Rectal smooth muscle tissue (tissue), 1 donor: ENCODE measurements around the gene GOLGA5.
"Not testable (repeated sequence)": the region's sequence is repeated elsewhere in the genome, so short reads cannot be mapped to it uniquely, and the experiment has no call there.

Source experiments
- H3K27ac ChIP-seq: one replicate; pipeline ENCODE4 v1.7.0; 2013; ENCODE audit warnings: low read depth, low read length, inconsistent platforms
- H3K27me3 ChIP-seq: one replicate; pipeline ENCODE4 v1.7.0; 2013; ENCODE audit warnings: low read length; ENCODE audit not compliant: control insufficient read depth, insufficient read depth
- H3K36me3 ChIP-seq: one replicate; pipeline ENCODE4 v1.7.0; 2013; ENCODE audit warnings: low read length; ENCODE audit not compliant: control insufficient read depth, insufficient read depth
- H3K4me1 ChIP-seq: one replicate; pipeline ENCODE4 v1.7.0; 2013; ENCODE audit warnings: low read length; ENCODE audit not compliant: control insufficient read depth, insufficient read depth
- H3K4me3 ChIP-seq: one replicate; pipeline ENCODE4 v1.7.0; 2013; ENCODE audit warnings: low read length
- H3K9ac ChIP-seq: one replicate; pipeline ENCODE4 v1.7.0; 2013; ENCODE audit warnings: low read length

Gene GOLGA5

DNA sequence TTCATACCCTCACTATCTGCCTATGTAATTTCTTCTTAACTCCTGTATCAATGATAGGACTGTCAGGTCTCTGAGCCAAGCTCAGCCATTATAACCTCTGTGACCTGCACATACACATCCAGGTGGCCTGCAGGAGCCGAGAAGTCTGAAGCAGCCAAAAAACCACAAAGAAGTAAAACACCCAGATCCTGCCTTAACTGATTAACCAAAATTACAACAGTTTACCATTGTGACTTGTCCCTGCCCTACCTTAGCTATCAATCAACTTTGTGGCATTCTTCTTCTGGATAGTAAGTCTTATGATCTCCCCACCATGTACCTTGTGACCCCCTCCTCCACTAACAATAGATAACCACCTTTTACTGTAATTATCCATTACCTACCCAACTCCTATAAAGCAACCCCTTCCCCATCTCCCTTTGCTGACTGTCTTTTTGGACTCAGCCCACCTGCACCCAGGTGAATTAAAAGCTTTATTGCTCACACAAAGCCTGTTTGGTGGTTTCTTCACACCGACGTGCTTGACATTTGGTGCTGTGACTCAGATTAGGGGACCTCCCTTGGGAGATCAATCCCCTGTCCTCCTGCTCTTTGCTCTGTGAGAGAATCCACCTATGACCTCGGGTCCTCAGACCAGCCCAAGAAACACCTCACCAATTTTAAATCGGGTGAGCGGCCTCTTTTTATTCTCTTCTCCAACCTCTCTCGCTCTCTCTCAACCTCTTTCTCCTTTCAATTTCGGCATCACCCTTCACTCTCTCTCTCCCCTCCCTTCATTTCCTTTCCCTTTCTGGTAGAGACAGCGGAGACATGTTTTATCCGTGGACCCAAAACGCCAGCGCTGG lies 34.2 kb upstream of the GOLGA5 start:
- H3K4me3 ChIP-seq: no peak overlapping the region
- H3K27ac ChIP-seq: no peak overlapping the region
- no peaks in the 10 kb centered on the region for H3K4me1 ChIP-seq

DNA sequence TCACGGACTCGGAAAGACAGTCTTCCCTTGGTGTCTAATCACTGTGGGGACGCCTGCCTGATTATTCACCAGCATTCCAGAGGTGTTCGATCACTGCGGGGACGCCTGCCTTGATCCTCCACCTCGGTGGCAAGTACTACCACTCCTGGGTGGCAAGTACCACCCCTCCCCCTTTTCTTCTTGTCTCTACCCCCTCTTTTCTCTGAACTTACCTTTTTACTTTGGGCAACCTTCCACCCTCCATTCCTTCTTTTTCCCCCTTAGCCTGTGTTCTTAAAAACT lies 33.6 kb upstream of the GOLGA5 start:
- Histone ChIP-seq H3K36me3 (no peaks in the 10 kb centered on the region), H3K4me1 (no peaks in the 10 kb centered on the region), H3K4me3 (no peak overlapping the region), H3K9ac (no peak overlapping the region), H3K27me3 (no peaks in the 10 kb centered on the region), H3K27ac (no peak overlapping the region)

More for the DNA sequence above, 34.2 kb upstream of the GOLGA5 start:
- Histone ChIP-seq H3K9ac (no peak overlapping the region), H3K36me3 (no peaks in the 10 kb centered on the region), H3K27me3 (no peaks in the 10 kb centered on the region)

DNA sequence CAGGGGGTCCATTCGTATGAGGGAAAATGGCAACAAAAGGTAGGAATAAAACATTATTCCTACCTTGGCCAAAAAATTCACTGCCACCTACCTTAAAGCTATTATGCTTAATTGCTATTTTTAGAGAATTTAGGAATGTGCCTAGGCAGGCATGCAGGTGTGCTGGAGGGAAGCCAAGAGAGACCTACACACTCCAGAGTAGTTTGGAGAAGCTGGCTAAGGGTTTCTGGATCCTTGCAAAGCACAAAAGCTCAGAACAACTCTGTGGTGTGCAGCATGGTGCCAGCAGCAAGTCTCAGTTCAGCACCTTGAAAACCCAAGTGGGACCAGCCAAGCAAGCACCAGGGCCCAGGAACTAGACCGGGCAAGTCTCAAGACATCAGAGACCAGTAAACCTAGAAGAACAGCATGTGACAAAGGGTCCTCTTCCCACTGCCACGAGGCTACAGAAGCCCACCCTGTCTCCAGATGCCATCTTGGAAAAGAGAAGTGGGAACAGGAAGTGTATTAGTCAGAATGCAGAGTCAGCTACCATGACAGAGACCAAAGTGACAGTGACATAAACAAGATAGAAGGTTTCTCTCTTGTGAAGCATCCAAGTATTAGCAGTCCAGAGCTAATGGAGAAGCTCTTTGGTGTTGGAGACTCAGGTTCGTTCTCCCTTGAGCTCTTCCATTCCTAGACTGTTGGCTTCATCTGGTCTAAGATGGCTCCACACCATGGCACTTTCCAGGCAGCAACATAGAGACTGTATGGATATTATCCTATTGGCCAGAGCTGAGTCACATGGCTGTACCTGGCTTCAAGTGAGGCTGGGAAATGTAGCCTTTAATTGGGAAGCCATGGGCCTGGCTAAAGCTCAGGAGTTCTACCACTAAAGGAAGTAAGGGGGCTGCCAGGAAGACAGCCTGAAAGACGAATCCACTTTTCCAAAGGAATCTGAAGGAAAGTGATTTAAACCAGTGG lies 30.2 kb upstream of the GOLGA5 start:
- not testable (repeated sequence) for H3K27ac ChIP-seq

DNA sequence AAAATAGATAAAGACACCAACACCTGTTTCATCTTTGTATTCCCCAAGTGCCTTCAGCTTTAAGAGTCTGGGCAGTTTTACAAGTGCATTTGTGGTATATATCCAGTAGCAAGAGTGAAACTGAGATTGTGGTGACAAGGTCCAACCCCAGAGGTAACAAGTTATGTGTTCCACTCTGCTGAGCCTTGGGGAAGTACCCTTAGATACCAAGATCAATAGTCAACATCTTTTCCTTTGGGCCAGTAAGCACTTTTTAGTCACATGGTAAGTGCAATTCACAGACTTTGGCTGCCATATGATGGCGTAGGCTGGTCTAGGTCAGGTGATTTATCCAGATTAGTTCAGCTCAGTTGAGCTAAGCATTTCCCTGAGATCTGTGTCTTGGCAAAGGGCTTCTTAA lies 25.9 kb upstream of the GOLGA5 start:
- H3K27me3 ChIP-seq, H3K4me1 ChIP-seq, H3K27ac ChIP-seq, H3K9ac ChIP-seq, H3K36me3 ChIP-seq, H3K4me3 ChIP-seq: not testable (repeated sequence)

More for the DNA sequence above, 30.2 kb upstream of the GOLGA5 start:
- not testable (repeated sequence) for H3K4me3 ChIP-seq, H3K36me3 ChIP-seq, H3K9ac ChIP-seq, H3K4me1 ChIP-seq, H3K27me3 ChIP-seq

DNA sequence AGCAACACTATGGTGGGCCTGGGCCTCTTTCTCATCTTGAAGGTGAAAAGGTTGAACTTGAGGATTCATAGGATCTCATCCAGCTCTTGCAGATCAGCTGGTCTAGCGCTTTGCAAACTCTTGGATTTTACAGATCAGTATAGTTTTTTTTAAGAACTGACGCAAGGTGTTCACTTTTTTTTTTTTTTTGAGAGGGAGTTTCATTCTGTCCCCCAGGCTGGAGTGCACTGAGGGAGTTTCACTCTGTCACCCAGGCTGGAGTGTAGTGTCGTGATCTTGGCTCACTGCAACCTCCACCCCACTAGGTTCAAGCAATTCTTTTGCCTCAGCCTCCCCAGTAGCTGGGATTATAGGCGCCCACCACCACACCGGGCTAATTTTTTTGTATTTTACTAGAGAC lies 25.3 kb upstream of the GOLGA5 start:
- H3K27ac ChIP-seq: no peak overlapping the region
- H3K36me3 ChIP-seq: no peaks in the 10 kb centered on the region
- H3K4me3 ChIP-seq: no peak overlapping the region
- no peaks in the 10 kb centered on the region for H3K27me3 ChIP-seq
- no peaks in the 10 kb centered on the region for H3K4me1 ChIP-seq
- no peak overlapping the region for H3K9ac ChIP-seq

DNA sequence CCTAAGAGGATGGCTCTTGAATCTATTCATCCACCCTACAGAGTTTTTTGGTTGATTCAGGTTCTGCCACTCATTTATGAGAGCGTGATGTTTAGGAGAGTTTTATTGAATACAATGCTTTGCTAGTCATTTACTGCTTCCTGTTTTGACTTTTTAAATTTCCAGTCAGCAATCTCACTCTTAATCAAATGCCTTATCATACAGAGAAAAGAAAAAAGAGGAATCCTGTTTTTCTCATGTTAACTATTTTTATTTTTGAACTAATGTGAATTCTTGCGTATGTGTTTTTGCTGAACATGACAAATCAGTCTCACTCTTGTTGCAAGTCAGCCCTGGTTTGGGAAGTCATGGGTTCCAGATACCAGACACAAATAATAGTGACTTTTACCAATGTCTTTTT lies 23.6 kb upstream of the GOLGA5 start:
- H3K27me3 ChIP-seq: no peaks in the 10 kb centered on the region
- H3K36me3 ChIP-seq: no peaks in the 10 kb centered on the region
- no peak overlapping the region for H3K4me3 ChIP-seq
- H3K27ac ChIP-seq: no peak overlapping the region
- no peaks in the 10 kb centered on the region for H3K4me1 ChIP-seq
- no peak overlapping the region for H3K9ac ChIP-seq

DNA sequence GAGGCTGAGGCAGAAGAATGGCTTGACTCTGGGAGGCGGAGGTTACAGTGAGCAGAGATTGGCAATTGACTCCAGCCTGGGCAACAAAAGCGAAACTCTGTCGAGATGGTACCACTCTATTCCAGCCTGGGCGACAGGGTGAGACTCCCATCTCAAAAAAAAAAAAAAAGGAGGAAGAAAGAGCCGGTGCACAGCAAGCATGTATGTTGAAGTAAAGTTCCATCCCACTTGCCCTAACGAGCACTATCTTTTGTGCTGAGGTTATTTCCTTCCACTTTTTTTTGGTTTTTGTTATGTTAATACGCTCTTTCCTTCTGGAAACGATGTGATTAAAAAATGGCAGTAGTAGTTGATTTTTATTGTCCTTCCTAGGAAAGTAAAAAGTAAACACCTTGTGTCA lies 19.5 kb upstream of the GOLGA5 start:
- Histone ChIP-seq H3K36me3 (no peaks in the 10 kb centered on the region), H3K27ac (no peak overlapping the region), H3K4me1 (no peaks in the 10 kb centered on the region), H3K27me3 (no peaks in the 10 kb centered on the region), H3K4me3 (no peak overlapping the region), H3K9ac (no peak overlapping the region)

DNA sequence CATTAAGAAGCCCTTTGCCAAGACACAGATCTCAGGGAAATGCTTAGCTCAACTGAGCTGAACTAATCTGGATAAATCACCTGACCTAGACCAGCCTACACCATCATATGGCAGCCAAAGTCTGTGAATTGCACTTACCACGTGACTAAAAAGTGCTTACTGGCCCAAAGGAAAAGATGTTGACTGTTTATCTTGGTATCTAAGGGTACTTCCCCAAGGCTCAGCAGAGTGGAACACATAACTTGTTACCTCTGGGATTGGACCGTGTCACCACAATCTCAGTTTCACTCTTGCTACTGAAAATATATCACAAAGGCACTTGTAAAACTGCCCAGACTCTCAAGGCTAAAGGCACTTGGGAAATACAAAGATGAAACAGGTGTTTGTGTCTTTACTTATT lies 18.8 kb upstream of the GOLGA5 start:
- H3K36me3 ChIP-seq, H3K4me1 ChIP-seq, H3K4me3 ChIP-seq, H3K27me3 ChIP-seq, H3K27ac ChIP-seq, H3K9ac ChIP-seq: not testable (repeated sequence)

DNA sequence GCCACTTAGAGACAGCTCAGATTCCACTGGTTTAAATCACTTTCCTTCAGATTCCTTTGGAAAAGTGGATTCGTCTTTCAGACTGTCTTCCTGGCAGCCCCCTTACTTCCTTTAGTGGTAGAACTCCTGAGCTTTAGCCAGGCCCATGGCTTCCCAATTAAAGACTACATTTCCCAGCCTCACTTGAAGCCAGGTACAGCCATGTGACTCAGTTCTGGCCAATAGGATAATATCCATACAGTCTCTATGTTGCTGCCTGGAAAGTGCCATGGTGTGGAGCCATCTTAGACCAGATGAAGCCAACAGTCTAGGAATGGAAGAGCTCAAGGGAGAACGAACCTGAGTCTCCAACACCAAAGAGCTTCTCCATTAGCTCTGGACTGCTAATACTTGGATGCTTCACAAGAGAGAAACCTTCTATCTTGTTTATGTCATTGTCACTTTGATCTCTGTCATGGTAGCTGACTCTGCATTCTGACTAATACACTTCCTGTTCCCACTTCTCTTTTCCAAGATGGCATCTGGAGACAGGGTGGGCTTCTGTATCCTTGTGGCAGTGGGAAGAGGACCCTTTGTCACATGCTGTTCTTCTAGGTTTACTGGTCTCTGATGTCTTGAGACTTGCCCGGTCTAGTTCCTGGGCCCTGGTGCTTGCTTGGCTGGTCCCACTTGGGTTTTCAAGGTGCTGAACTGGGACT lies 15.1 kb upstream of the GOLGA5 start:
- H3K4me3 ChIP-seq, H3K27ac ChIP-seq, H3K36me3 ChIP-seq, H3K27me3 ChIP-seq, H3K4me1 ChIP-seq, H3K9ac ChIP-seq: not testable (repeated sequence)

DNA sequence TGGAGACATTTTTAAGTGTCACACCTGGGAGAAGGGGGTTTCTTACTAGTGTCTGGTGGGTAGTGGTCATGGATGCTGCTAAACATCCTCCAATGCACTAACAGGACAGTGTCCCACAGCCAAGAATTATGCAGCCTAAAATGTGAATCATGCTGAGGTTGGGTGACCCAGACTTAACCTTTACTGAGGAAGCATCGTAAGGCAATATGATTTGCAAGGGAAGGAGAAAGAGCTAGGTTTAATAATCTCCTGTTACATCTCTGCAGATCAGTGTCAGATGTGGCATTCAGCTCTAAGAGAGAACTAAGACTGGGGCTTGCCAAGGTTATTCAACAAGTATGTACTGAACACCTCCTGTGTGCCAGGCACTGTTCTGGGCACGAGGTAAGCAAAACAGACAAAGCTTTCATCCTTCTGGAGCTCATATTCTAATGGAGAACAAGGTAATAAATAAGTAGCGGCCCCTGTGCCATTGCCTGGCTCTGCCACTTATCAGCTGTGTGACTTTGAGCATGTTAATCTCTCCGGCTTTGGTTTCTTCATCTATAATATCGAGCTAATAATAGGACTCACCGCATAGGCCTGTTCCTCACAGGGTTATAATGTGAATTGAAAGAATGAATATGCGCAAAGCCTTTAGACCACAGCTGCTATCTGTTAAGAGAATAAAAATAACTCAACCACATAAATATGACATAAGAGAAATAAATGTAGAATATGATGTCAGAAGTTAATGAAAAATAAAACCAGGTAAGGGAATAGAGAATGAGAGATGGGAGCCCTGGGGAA lies 13.5 kb upstream of the GOLGA5 start:
- Histone ChIP-seq H3K36me3 (no peaks in the 10 kb centered on the region), H3K4me3 (no peak overlapping the region), H3K4me1 (no peaks in the 10 kb centered on the region), H3K27me3 (no peaks in the 10 kb centered on the region), H3K9ac (no peak overlapping the region), H3K27ac (no peak overlapping the region)

DNA sequence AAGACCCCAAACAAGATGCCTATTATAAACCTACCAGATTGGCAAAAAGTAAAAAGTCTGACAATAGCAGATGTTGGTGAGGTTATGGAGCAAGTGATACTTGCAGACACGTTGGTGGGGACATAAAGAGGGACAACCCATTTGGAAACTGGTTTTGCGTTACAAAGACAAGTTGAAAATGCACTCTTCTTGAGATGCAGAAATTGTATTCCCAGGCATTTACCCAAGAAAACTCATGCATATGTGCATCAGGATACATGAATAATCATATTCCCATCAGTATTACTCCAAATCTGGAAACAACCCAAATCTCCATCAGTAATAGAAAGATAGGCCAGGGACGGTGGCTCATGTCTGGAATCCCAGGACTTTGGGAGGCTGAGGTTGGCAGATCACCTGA lies 12.8 kb upstream of the GOLGA5 start:
- H3K4me3 ChIP-seq: no peak overlapping the region
- no peak overlapping the region for H3K27ac ChIP-seq
- no peaks in the 10 kb centered on the region for H3K36me3 ChIP-seq
- no peak overlapping the region for H3K9ac ChIP-seq
- no peaks in the 10 kb centered on the region for H3K4me1 ChIP-seq
- no peaks in the 10 kb centered on the region for H3K27me3 ChIP-seq
